Activated CD4-positive, alpha-beta T cell treated with anti-CD3 and anti-CD28 coated beads for 36 hours (primary cell): ENCODE measurements around the gene FAM76A. TPM values are rescaled to one million over a fixed set of nuclear protein-coding genes. Genes with fewer than 3 reads are reported as not detected.
"Not testable (repeated sequence)": the region's sequence is repeated elsewhere in the genome, so short reads cannot be mapped to it uniquely, and the experiment has no call there.

Source experiments
- ATAC-seq: fragments of 200-7000 bp; cut with Tn5 transposase; one replicate; pipeline ENCODE4 v1.10.0; 2021; ENCODE audit warnings: mild to moderate bottlenecking, moderate library complexity
- CTCF ChIA-PET: fragments of 350-600 bp; sonication (Branson Sonifier 250); formaldehyde crosslinking; loops from one replicate; lab custom pipeline; 2021; ENCODE audit warnings: antibody characterized with exemption; lab: Charles Lee
- POLR2A ChIA-PET: fragments of 350-600 bp; sonication (Branson Sonifier 250); formaldehyde crosslinking; loops from one replicate; lab custom pipeline; 2021; ENCODE audit warnings: antibody characterized with exemption, inconsistent platforms; lab: Charles Lee
- DNase-seq: peaks from one replicate; pipeline ENCODE4 v3.0.0-alpha.2; 2020
- H3K27ac Mint-ChIP-seq: one replicate; pipeline ENCODE4 v1.8.0; 2021; ENCODE audit warnings: mixed read lengths
- H3K27me3 Mint-ChIP-seq: one replicate; pipeline ENCODE4 v1.8.0; 2021; ENCODE audit warnings: mixed read lengths
- H3K36me3 Mint-ChIP-seq: one replicate; pipeline ENCODE4 v1.8.0; 2021; ENCODE audit warnings: low read depth, mixed read lengths
- H3K4me1 Mint-ChIP-seq: one replicate; pipeline ENCODE4 v1.8.0; 2021; ENCODE audit warnings: mixed read lengths
- H3K4me3 Mint-ChIP-seq: one replicate; pipeline ENCODE4 v1.8.0; 2021; ENCODE audit warnings: mild to moderate bottlenecking, moderate library complexity, mixed read lengths
- H3K9me3 Mint-ChIP-seq: one replicate; pipeline ENCODE4 v1.8.0; 2021; ENCODE audit warnings: low read depth, mixed read lengths
- intact Hi-C, 2 experiments: fragments of 100-400 bp; cut with DNase I in 1 of 2; cut with micrococcal nuclease in 1 of 2; formaldehyde crosslinking; loops; one replicate each; pipeline versions ENCODE4 v1.14.2 to v1.15.1; 2022 to 2024; cut with DNase I, micrococcal nuclease
- total RNA-seq, 2 experiments: library from RNA; stranded (reverse); gene quantifications; one replicate each; pipeline ENCODE4 v1.2.3, GENCODE V29; 2021

FAM76A gene
- total RNA-seq, 2 experiments from 2014 or later: 7.4 to 8.1 TPM

GRCh38 chr1:27808131-27808530 is 82.4 kb downstream of the FAM76A start:
- CTCF ChIA-PET: interaction anchor here (1.0 kb wide), 1 partner anchor 132 kb away, joined by 3 read pairs; no protein-coding TSS in a partner anchor
- POLR2A ChIA-PET: not testable (repeated sequence)

GRCh38 chr1:27809883-27810282 is 84.1 kb downstream of the FAM76A start:
- ChIA-PET POLR2A (no interaction called here), CTCF (interaction anchor here (0.7 kb wide), 1 partner anchor 561 kb away, joined by 3 read pairs; no protein-coding TSS in a partner anchor)
- DNase-seq (no peak), ATAC-seq (no peak)
- H3K4me1 Mint-ChIP-seq: peaks cover 2% of the 10 kb centered on the region
- no peaks in the 10 kb centered on the region for H3K9me3 Mint-ChIP-seq
- intact Hi-C loops: no loop called here
- no peak overlapping the region for H3K27ac Mint-ChIP-seq
- peaks cover 17% of the 10 kb centered on the region for H3K36me3 Mint-ChIP-seq
- no peaks in the 10 kb centered on the region for H3K27me3 Mint-ChIP-seq
- no peak overlapping the region for H3K4me3 Mint-ChIP-seq

More at GRCh38 chr1:27808131-27808530, 82.4 kb downstream of the FAM76A start:
- H3K36me3 Mint-ChIP-seq: peaks cover 28% of the 10 kb centered on the region
- intact Hi-C loops, H3K27me3 Mint-ChIP-seq, H3K9me3 Mint-ChIP-seq, ATAC-seq, DNase-seq, H3K27ac Mint-ChIP-seq, H3K4me3 Mint-ChIP-seq, H3K4me1 Mint-ChIP-seq: not testable (repeated sequence)

DNA sequence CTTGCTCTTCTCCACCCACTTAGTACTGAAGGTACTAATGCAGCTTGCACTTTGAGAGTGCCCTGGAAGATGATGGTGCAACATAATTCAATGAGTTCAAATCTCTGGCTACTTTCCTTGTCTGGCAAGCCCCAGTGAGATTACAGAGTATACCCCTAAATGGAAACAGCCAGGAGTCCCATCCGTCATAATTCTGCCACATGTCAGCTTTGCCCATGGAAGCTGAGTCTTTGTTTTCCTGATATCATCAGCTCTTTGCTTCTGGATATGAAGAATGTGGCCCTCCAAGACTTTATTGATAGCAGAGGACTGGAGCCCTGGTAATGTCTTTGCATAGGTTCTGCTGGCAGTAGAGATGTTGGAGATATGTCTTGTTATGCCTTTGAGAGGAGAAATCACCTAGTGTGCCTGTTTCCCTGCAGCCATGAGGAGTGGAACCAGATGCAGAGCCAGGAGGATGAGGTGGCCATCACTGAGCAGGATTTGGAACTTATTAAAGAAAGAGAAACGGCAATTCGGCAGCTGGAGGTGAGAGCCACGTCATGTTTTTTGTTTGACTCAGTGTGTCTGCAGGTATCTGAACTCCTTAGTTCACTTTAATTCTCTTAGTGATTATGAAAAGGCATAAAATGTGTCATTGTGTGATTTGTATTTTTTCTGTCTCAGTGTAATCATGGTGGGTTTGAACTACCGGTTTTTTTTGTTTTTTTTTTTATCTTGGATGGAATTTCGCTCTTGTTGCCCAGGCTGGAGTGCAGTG is 86.2 kb downstream of the FAM76A start:
- intact Hi-C loops: no loop called here
- ATAC-seq: peak; percentile 33
- Mint-ChIP-seq H3K27ac (no peak overlapping the region), H3K9me3 (no peaks in the 10 kb centered on the region), H3K27me3 (no peaks in the 10 kb centered on the region), H3K4me1 (peaks cover 2% of the 10 kb centered on the region), H3K4me3 (no peak overlapping the region), H3K36me3 (peaks cover 11% of the 10 kb centered on the region)
- DNase-seq: peak; percentile 13
- ChIA-PET CTCF (interaction anchor here (0.6 kb wide), 1 partner anchor 599 kb away, joined by 3 read pairs; no protein-coding TSS in a partner anchor), POLR2A (no interaction called here)

Other genes starting within 250 kb of the FAM76A start
- 100 to 1,000 TPM; 104 to 132 TPM for gene WASF2, start 235.8 kb upstream of the FAM76A start, total RNA-seq
- gene AHDC1, start 121.8 kb upstream of the FAM76A start, total RNA-seq: 10 to 100 TPM; 10.3 to 12.1 TPM
- under 1 TPM in 1 of 2 experiments, not detected in 1; 0.11 TPM for gene FGR, start 90.8 kb upstream of the FAM76A start, total RNA-seq
- 10 to 100 TPM; 41.8 to 62.5 TPM for gene IFI6, start 53.8 kb upstream of the FAM76A start, total RNA-seq
- gene STX12, start 47.3 kb downstream of the FAM76A start, total RNA-seq: 10 to 100 TPM; 26.8 to 37.4 TPM
- gene PPP1R8, start 104.8 kb downstream of the FAM76A start, total RNA-seq: 10 to 100 TPM; 49.6 to 65.9 TPM
- 10 to 100 TPM; 14.2 to 16.2 TPM for gene THEMIS2, start 146.6 kb downstream of the FAM76A start, total RNA-seq
- gene RPA2, start 188.6 kb downstream of the FAM76A start, total RNA-seq: 10 to 100 TPM; 70.2 to 72.8 TPM
- under 1 TPM; 0.53 to 0.55 TPM for gene SMPDL3B, start 209.0 kb downstream of the FAM76A start, total RNA-seq
- 1 to 10 TPM; 4.2 to 6.0 TPM for gene XKR8, start 234.0 kb downstream of the FAM76A start, total RNA-seq